Tibial nerve (tissue), 4 donors: ENCODE measurements around the gene MARCHF3. TPM values are rescaled to one million over a fixed set of nuclear protein-coding genes. Genes with fewer than 3 reads are reported as not detected.

Experiments used
- DNase-seq, 2 donors: peaks; one replicate each; pipeline ENCODE4 v3.0.0-alpha.2; 2019; ENCODE audit warnings: low spot score in 2 of 2
- H3K27ac ChIP-seq, 4 donors: fragments of 200-600 bp; sonication (generic) in 3 of 4; one replicate each; pipeline ENCODE4 v1.5.1; 2017 to 2019; ENCODE audit warnings: mild to moderate bottlenecking in 1 of 4
- H3K27me3 ChIP-seq, 2 donors: fragments of 200-600 bp; sonication (generic) in 1 of 2; one replicate each; pipeline versions ENCODE4 v1.5.1 to v1.6.0; 2017 to 2019
- H3K36me3 ChIP-seq, 3 donors: fragments of 200-600 bp; sonication (generic); one replicate each; pipeline ENCODE4 v1.5.1; 2018 to 2019
- H3K4me1 ChIP-seq, 4 donors: fragments of 200-600 bp; sonication (generic) in 3 of 4; one replicate each; pipeline ENCODE4 v1.5.1; 2017 to 2019
- H3K4me3 ChIP-seq, 4 donors: fragments of 200-600 bp; sonication (generic) in 3 of 4; one replicate each; pipeline ENCODE4 v1.5.1; 2017 to 2019; ENCODE audit warnings: mild to moderate bottlenecking in 1 of 4, moderate library complexity in 1 of 4
- H3K9me3 ChIP-seq, 4 donors: fragments of 200-600 bp; sonication (generic) in 3 of 4; one replicate each; pipeline ENCODE4 v1.5.1; 2017 to 2019
- EP300 ChIP-seq, 2 donors: sonication (generic); formaldehyde crosslinking; IDR thresholded peaks; one replicate each; pipeline ENCODE4 v1.6.1; 2017; ENCODE audit warnings: antibody characterized with exemption in 2 of 2, mild to moderate bottlenecking in 1 of 2
- POLR2A ChIP-seq, 2 donors: fragments of 450-650 bp; IDR thresholded peaks; one replicate each; pipeline ENCODE4 v1.6.1; 2017; ENCODE audit warnings: antibody characterized with exemption in 2 of 2, mild to moderate bottlenecking in 2 of 2, moderate library complexity in 2 of 2
- WGBS, 2 donors: methylation state at CpG; one replicate each; pipeline ENCODE4 v1.1.5; 2018; 5-methylcytosine and 5-hydroxymethylcytosine counted together
- total RNA-seq, 4 donors: library from RNA; depleted of rRNA; stranded (reverse); fragments of >200 nt; gene quantifications; one replicate each; pipeline ENCODE4 v1.1.0, GENCODE V29; 2016
- TF ChIP-seq, protein P1 (sequence below), 5 experiments: fragments of 200-600 bp in 3 of 5; fragments of 450-650 bp in 2 of 5; sonication (generic) in 3 of 5; IDR thresholded peaks; one replicate each; pipeline ENCODE4 v1.5.1; 2016 to 2019; ENCODE audit warnings: antibody characterized with exemption in 5 of 5, mild to moderate bottlenecking in 3 of 5, moderate library complexity in 2 of 5

The MARCHF3 gene
- total RNA-seq, 4 donors from 2014 or later, result 1.8 to 8.7 (median 4.7) TPM

DNA sequence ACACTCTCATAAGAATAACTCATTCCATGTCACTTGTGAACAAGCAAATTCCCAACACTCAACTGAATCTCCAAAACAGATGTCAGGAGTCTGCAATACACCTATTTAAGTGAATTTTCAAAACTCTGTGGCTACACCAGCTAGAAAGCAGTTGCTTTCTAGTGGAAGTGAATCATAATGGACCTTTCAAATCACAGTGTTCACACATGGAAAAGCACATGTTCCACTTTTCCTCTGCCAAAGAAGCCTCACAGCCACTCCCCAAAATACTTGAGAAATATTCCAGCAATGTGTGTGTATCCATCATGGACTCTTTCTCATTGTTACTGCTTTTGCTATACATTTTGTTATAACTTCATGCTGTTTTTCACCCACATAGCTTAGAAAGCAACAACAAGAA lies 17.4 kb downstream of the MARCHF3 start:
- no peak for DNase-seq
- no peak overlapping the region for H3K27ac ChIP-seq

DNA sequence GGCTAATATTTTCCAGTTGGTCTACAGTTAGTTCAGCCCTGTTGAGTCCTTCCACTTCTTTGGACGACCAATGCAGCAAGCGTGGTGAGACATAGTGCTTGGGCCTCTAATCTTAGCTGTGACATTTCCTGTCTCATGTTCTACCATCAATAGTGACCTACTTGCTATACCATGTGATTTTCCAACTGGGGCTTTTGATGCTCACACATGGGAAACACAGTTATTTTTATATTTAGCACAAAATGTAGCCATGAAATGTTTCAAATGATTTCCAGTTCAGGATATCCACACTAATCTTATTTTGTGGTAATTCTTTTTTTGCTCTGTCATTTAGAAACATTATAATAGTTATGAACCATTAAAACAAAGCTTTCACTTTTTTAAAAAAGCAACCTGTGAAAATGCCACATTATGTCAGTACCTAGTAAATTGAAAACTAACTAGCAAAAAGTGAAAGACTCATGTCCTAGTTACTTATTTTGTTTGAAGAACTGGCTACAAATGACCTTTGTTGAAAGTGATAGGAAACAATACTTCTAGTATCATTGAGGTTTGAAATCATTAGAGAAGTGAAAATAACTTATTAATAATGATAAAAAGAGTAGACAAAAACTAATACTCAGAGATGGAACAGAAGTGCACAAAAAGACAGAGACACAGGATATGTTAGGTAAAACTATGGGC lies 18.3 kb downstream of the MARCHF3 start:
- Histone ChIP-seq H3K9me3 (no peaks in the 10 kb centered on the region), H3K4me3 (no peak overlapping the region), H3K4me1 (peaks cover 0 to 8% (median 0%) of the 10 kb centered on the region in 4 donors), H3K27me3 (no peaks in the 10 kb centered on the region), H3K36me3 (no peaks in the 10 kb centered on the region), H3K27ac (no peak overlapping the region)
- DNase-seq, result no peak
- TF ChIP-seq EP300 (IDR thresholded peaks at IDR 0.05), result no peak
- TF ChIP-seq, protein P1, sequence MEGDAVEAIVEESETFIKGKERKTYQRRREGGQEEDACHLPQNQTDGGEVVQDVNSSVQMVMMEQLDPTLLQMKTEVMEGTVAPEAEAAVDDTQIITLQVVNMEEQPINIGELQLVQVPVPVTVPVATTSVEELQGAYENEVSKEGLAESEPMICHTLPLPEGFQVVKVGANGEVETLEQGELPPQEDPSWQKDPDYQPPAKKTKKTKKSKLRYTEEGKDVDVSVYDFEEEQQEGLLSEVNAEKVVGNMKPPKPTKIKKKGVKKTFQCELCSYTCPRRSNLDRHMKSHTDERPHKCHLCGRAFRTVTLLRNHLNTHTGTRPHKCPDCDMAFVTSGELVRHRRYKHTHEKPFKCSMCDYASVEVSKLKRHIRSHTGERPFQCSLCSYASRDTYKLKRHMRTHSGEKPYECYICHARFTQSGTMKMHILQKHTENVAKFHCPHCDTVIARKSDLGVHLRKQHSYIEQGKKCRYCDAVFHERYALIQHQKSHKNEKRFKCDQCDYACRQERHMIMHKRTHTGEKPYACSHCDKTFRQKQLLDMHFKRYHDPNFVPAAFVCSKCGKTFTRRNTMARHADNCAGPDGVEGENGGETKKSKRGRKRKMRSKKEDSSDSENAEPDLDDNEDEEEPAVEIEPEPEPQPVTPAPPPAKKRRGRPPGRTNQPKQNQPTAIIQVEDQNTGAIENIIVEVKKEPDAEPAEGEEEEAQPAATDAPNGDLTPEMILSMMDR (IDR thresholded peaks at IDR 0.05), result no peak
- no peak for TF ChIP-seq POLR2A (IDR thresholded peaks at IDR 0.05)
- WGBS, 2 donors, result 79 to 86% methylated on average over 2 of the region's 2 CpGs

More for the DNA sequence above, 17.4 kb downstream of the MARCHF3 start:
- no peaks in the 10 kb centered on the region for H3K4me1 ChIP-seq
- H3K27me3 ChIP-seq, result no peaks in the 10 kb centered on the region
- no peaks in the 10 kb centered on the region for H3K9me3 ChIP-seq
- no peaks in the 10 kb centered on the region for H3K36me3 ChIP-seq
- H3K4me3 ChIP-seq, result no peak overlapping the region
- no peak for TF ChIP-seq EP300 (IDR thresholded peaks at IDR 0.05)
- TF ChIP-seq, protein P1 (IDR thresholded peaks at IDR 0.05), result no peak
- no peak for TF ChIP-seq POLR2A (IDR thresholded peaks at IDR 0.05)

DNA sequence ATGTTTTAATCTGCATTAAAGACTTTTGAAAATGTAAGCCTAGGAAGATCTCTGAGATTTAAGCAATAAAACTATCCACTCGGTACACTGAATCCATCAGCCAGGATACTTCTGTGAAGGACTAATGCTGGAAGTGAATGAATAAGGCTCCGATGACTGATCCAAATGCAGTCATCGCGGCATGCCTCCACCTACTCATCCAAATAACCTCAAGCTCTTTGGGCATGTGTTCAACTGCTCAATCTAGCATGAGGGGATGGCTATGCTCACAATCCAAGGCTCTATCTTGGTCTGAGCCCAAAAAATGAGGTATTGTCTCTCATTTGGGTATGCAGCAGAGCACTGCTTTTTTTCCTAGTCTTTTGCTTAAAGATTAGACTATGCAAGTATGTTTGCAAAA lies 19.2 kb downstream of the MARCHF3 start:
- no peak for DNase-seq
- Histone ChIP-seq H3K27me3 (no peaks in the 10 kb centered on the region), H3K36me3 (no peaks in the 10 kb centered on the region), H3K9me3 (no peaks in the 10 kb centered on the region), H3K27ac (no peak overlapping the region), H3K4me1 (peaks cover 0 to 17% (median 0%) of the 10 kb centered on the region in 4 donors), H3K4me3 (no peak overlapping the region)
- 48 to 64% methylated on average over 4 of the region's 4 CpGs for WGBS, 2 donors
- TF ChIP-seq POLR2A (IDR thresholded peaks at IDR 0.05) (no peak), EP300 (IDR thresholded peaks at IDR 0.05) (no peak)
- TF ChIP-seq, protein P1 (IDR thresholded peaks at IDR 0.05), result no peak

DNA sequence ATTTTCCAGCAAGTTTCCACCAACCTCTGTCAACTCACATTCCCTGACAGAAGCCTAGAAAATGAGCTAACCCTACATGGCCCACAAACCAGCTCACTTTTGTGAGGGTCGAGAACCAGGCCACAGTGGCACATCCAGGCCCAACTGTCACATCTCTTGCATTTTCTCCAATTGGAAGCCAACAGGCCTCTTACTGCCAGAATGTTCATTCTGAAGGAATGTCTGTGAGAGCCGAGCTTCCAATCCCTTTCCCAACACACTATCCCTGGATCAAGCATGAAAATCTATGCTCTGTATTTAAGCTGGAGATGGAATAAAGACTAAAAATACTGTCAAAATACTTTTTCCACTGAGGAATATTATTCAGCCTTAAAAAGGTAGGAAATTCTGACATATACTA lies 20.0 kb downstream of the MARCHF3 start:
- no peak overlapping the region for H3K4me3 ChIP-seq
- H3K27ac ChIP-seq, result no peak overlapping the region
- no peaks in the 10 kb centered on the region for H3K36me3 ChIP-seq
- no peaks in the 10 kb centered on the region for H3K9me3 ChIP-seq
- H3K27me3 ChIP-seq, result no peaks in the 10 kb centered on the region
- DNase-seq, result no peak
- peaks cover 0 to 18% (median 0%) of the 10 kb centered on the region in 4 donors for H3K4me1 ChIP-seq
- 84 to 90% methylated on average over 2 of the region's 2 CpGs for WGBS, 2 donors
- TF ChIP-seq POLR2A (IDR thresholded peaks at IDR 0.05) (no peak), EP300 (IDR thresholded peaks at IDR 0.05) (no peak)
- TF ChIP-seq, protein P1 (IDR thresholded peaks at IDR 0.05), result no peak

DNA sequence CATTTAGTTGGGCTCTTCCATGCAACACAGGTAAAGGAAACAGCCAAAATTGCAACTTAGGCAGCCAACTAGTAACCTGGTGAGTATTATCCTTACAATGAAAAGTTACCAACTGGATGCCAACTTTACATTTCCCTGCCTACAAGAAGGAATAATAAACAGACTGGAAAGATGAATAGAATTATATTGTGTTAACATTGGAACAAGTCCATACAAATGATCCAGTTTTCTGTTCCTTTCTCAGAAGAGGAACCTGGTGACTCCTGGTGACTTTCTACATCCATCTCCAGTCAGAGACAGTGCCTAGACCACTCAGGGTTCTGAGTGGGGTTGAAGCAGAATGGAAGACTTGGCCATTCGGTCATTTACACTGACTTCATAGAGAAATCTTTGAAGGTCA lies 20.6 kb downstream of the MARCHF3 start:
- Histone ChIP-seq H3K36me3 (no peaks in the 10 kb centered on the region), H3K4me1 (peaks cover 0 to 18% (median 0%) of the 10 kb centered on the region in 4 donors), H3K4me3 (no peak overlapping the region), H3K27me3 (no peaks in the 10 kb centered on the region), H3K9me3 (no peaks in the 10 kb centered on the region), H3K27ac (no peak overlapping the region)
- WGBS, 2 donors, result 88 to 93% methylated on average over 1 of the region's 1 CpG
- DNase-seq, result no peak
- TF ChIP-seq POLR2A (IDR thresholded peaks at IDR 0.05), result no peak
- TF ChIP-seq EP300 (IDR thresholded peaks at IDR 0.05), result no peak
- TF ChIP-seq, protein P1 (IDR thresholded peaks at IDR 0.05), result no peak
